Liver (tissue), 3 donors: ENCODE data around the gene ARHGAP21.

Experiments
- EGR1 ChIP-seq, 2 donors: IDR thresholded peaks; 2 replicates each; pipeline ENCODE4 v1.6.1; 2016 to 2018; ENCODE audit warnings: antibody characterized with exemption in 2 of 2, low read depth in 2 of 2
- HNF4A ChIP-seq, 2 donors: conservative IDR thresholded peaks; 2 replicates each; pipeline ENCODE4 v1.6.1; 2016; ENCODE audit warnings: antibody characterized with exemption in 2 of 2, mild to moderate bottlenecking in 2 of 2
- TAF1 ChIP-seq: conservative IDR thresholded peaks from 2 replicates; pipeline ENCODE4 v1.6.1; 2016; ENCODE audit warnings: antibody characterized with exemption, mild to moderate bottlenecking
- YY1 ChIP-seq: IDR thresholded peaks from 2 replicates; pipeline ENCODE4 v1.6.1; 2016; ENCODE audit warnings: antibody characterized with exemption, mild to moderate bottlenecking
- TF ChIP-seq, protein P1 (sequence below): fragments of 150-350 bp; IDR thresholded peaks from 2 replicates; pipeline ENCODE4 v1.5.1; 2017; ENCODE audit warnings: improper control_type of control experiment, low read depth, low read length; ENCODE audit not compliant: missing input control
- TF ChIP-seq, protein P2 (sequence below): IDR thresholded peaks from 2 replicates; pipeline ENCODE4 v1.6.1; 2016; ENCODE audit warnings: antibody characterized with exemption
- donor health status: healthy.
- donor health status: healthy.

DNA sequence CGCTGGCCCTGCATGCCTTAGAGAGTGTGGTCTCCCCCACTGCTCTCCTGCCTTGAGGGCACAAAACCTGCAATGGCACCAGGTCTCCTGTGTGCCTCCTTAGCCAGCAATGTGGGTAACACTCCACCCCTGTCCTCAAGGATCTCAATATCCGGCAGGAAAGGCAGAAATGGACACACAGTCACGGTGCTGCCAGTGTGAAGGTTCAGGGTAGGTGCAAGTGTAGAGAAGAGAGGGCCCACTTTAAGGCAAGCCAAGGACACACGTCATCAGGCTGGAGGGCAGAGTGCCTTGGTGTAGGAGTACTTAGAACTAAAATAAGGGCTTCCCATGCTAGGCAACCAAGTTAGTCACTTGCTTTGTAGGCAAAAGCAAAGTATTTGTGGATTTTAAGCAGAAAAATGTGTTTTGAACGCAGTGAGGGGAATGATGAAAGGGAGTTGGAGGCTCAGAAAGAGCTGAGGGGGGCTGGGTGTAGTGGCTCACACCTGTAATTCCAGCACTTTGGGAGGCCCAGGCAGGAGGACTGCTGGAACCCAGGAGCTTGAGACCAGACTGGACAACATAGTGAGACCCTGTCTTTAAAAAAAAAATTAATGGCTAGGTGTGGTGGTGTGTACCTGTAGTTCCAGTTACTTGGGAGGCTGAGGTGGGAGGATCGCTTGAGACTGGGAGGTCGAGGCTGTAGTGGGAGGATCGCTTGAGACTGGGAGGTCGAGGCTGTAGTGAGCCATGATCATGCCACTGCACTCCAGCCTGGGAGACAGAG is 152.8 kb downstream of the ARHGAP21 start:
- TF ChIP-seq HNF4A (conservative IDR thresholded peaks at IDR 0.05) = no peak
- TF ChIP-seq, protein P1, sequence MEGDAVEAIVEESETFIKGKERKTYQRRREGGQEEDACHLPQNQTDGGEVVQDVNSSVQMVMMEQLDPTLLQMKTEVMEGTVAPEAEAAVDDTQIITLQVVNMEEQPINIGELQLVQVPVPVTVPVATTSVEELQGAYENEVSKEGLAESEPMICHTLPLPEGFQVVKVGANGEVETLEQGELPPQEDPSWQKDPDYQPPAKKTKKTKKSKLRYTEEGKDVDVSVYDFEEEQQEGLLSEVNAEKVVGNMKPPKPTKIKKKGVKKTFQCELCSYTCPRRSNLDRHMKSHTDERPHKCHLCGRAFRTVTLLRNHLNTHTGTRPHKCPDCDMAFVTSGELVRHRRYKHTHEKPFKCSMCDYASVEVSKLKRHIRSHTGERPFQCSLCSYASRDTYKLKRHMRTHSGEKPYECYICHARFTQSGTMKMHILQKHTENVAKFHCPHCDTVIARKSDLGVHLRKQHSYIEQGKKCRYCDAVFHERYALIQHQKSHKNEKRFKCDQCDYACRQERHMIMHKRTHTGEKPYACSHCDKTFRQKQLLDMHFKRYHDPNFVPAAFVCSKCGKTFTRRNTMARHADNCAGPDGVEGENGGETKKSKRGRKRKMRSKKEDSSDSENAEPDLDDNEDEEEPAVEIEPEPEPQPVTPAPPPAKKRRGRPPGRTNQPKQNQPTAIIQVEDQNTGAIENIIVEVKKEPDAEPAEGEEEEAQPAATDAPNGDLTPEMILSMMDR = no peak
- no peak for TF ChIP-seq EGR1 (IDR thresholded peaks at IDR 0.05; ENCODE audit: low read depth in 2 of 2)
- no peak for TF ChIP-seq YY1
- TF ChIP-seq, protein P2, sequence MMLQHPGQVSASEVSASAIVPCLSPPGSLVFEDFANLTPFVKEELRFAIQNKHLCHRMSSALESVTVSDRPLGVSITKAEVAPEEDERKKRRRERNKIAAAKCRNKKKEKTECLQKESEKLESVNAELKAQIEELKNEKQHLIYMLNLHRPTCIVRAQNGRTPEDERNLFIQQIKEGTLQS = no peak
- no peak for TF ChIP-seq TAF1
